Neutrophil (primary cell): Measurements from ENCODE around the gene HPS1.

Source experiments
- H3K27ac ChIP-seq: fragments of 200-600 bp; sonication (generic); 2 replicates; pipeline ENCODE4 v1.5.1; 2016; ENCODE audit warnings: mild to moderate bottlenecking, moderate library complexity
- H3K27me3 ChIP-seq: fragments of 200-600 bp; sonication (generic); 2 replicates; pipeline ENCODE4 v1.6.0; 2016; ENCODE audit warnings: mild to moderate bottlenecking
- H3K36me3 ChIP-seq: fragments of 200-600 bp; sonication (generic); 2 replicates; pipeline ENCODE4 v1.5.1; 2017
- H3K4me1 ChIP-seq, 2 experiments: fragments of 200-600 bp in 1 of 2; sonication (generic) in 1 of 2; 1 replicate in 1 of 2; 2 replicates in 1 of 2; pipeline versions ENCODE4 v1.5.1 to v1.6.1; 2013 to 2016; ENCODE audit warnings: low read depth in 1 of 2, low read length in 1 of 2, mild to moderate bottlenecking in 1 of 2, moderate library complexity in 1 of 2; ENCODE audit not compliant: control insufficient read depth in 1 of 2, insufficient read depth in 1 of 2
- H3K4me3 ChIP-seq, 2 experiments: fragments of 200-600 bp in 1 of 2; sonication (generic) in 1 of 2; 1 replicate in 1 of 2; 2 replicates in 1 of 2; pipeline ENCODE4 v1.5.1; 2013 to 2016; ENCODE audit warnings: low read depth in 1 of 2, low read length in 1 of 2, mild to moderate bottlenecking in 1 of 2, moderate library complexity in 1 of 2
- H3K9me3 ChIP-seq: fragments of 200-600 bp; sonication (generic); 2 replicates; pipeline ENCODE4 v1.5.1; 2016
- TF ChIP-seq, protein P1 (sequence below): fragments of 200-600 bp; sonication (generic); IDR thresholded peaks from 2 replicates; pipeline ENCODE4 v1.5.1; 2016; ENCODE audit warnings: antibody characterized with exemption

The HPS1 gene

DNA sequence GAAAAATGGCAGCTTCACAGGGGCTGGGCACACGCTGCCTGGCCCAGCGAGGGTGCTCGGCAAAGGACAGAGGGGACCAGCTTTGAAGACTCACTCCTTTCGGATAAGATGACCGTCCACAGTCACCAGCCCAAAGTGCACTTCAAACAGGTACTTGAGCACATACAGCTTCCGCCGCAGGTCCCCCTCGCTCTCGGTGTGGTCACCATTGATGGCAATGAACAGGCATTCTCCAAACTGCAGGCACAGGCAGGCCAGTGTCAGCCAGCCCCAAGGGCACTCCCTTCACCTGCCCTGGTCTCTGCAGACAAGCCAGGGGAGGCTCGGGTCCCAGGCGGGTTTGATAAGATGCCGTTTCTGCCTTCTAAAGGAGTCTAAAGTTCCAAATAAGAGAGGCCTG lies 11.6 kb downstream of the HPS1 start:
- H3K36me3 ChIP-seq: peaks cover 84% of the 10 kb centered on the region
- no peak overlapping the region for H3K4me3 ChIP-seq
- no peaks in the 10 kb centered on the region for H3K27me3 ChIP-seq

DNA sequence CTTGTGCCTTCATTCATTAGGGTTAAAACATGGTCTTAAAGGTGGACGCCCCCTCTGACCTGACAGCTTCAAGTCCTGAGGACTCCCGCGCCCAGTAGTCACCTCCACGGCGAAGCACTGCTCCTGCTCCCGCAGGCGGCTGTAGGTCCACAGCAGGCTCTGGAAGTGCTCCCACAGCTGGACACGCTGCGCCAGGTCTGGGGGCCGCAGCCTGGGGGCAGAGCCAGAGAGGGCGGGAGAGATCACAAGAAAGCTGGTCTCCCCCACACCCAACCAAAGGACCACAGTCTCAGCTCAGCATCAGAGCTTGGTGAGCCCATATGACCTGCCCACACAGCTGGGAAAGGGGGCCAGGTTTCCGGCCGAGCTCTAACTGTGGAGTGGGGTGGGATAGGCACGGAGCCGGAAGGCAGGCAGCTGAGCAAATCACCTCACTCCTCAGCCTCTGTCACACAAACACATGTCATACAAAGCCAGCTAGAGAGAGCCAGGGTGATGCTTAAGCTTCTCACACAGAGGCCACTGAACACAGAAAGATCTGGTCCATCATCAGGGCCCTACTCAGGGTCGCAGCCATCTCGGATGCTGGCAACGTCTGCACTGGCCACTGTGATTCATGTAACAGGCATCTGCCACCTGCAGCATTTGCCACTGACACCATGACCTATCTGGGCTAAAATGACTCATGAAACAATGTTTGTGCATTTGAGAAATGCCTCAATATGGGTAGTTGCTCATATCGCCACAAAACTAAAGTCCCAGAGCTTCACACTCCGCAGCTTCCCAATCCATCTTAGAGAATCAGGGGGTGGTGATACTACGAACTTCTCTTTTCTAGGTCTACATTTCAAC lies 12.6 kb downstream of the HPS1 start:
- Histone ChIP-seq H3K4me1 (no peaks in the 10 kb centered on the region), H3K4me3 (no peak overlapping the region), H3K36me3 (peaks cover 85% of the 10 kb centered on the region), H3K27me3 (no peaks in the 10 kb centered on the region), H3K27ac (no peak overlapping the region), H3K9me3 (no peaks in the 10 kb centered on the region)
- TF ChIP-seq, protein P1, sequence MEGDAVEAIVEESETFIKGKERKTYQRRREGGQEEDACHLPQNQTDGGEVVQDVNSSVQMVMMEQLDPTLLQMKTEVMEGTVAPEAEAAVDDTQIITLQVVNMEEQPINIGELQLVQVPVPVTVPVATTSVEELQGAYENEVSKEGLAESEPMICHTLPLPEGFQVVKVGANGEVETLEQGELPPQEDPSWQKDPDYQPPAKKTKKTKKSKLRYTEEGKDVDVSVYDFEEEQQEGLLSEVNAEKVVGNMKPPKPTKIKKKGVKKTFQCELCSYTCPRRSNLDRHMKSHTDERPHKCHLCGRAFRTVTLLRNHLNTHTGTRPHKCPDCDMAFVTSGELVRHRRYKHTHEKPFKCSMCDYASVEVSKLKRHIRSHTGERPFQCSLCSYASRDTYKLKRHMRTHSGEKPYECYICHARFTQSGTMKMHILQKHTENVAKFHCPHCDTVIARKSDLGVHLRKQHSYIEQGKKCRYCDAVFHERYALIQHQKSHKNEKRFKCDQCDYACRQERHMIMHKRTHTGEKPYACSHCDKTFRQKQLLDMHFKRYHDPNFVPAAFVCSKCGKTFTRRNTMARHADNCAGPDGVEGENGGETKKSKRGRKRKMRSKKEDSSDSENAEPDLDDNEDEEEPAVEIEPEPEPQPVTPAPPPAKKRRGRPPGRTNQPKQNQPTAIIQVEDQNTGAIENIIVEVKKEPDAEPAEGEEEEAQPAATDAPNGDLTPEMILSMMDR: no peak

More for the DNA sequence above, 11.6 kb downstream of the HPS1 start:
- no peaks in the 10 kb centered on the region for H3K4me1 ChIP-seq
- TF ChIP-seq, protein P1: no peak
- no peaks in the 10 kb centered on the region for H3K9me3 ChIP-seq
- no peak overlapping the region for H3K27ac ChIP-seq

DNA sequence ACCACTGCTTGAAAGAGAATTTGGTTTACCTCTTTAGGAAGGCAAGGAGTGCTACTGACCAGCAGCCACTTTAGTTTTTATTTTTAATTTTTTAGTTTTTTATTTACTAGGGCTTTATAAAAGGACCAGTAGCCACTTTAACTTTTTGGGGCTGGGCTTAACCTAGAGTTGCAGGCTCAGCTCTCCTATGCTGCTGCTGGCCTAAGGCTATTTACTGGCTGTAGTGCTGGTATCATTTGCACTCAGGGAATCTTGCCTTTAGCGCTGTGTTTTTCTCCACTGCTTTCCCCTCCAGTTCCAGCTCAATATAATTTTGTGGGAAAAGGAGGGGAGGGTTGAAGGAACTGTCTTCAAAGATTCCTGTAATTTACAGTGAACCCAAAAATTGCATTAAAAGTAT lies 13.4 kb downstream of the HPS1 start:
- TF ChIP-seq, protein P1: no peak
- H3K9me3 ChIP-seq: no peaks in the 10 kb centered on the region

GRCh38 chr10:98432330-98432729 lies 14.4 kb downstream of the HPS1 start:
- H3K4me1 ChIP-seq: no peaks in the 10 kb centered on the region
- TF ChIP-seq, protein P1: no peak
- H3K27me3 ChIP-seq: no peaks in the 10 kb centered on the region
- no peak overlapping the region for H3K27ac ChIP-seq
- H3K4me3 ChIP-seq: no peak overlapping the region
- H3K9me3 ChIP-seq: no peaks in the 10 kb centered on the region
- H3K36me3 ChIP-seq: peaks cover 90% of the 10 kb centered on the region

More for the DNA sequence above, 13.4 kb downstream of the HPS1 start:
- no peak overlapping the region for H3K4me3 ChIP-seq
- H3K27me3 ChIP-seq: no peaks in the 10 kb centered on the region
- no peaks in the 10 kb centered on the region for H3K4me1 ChIP-seq
- no peak overlapping the region for H3K27ac ChIP-seq
- peaks cover 86% of the 10 kb centered on the region for H3K36me3 ChIP-seq

DNA sequence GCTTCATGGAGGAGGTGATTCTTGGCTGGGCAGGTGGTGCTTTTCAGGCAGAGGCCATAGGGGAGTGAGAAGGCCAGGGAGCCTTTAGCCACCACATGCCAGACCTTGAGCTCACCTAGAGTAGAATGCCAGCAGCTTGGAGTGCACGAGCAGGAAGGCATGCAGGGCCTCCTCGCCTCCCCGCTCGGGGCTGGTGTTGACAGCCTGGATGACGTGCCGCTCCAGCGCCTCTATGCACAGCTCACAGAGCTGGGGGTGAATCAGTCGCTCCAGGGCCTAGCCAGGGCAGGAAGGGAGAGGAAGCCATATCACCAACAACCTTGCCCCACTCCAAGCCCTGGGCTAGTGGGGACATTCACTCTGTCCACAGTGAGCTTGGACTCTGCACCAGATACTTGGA lies 15.7 kb downstream of the HPS1 start:
- Histone ChIP-seq H3K27me3 (no peaks in the 10 kb centered on the region), H3K9me3 (no peaks in the 10 kb centered on the region), H3K27ac (no peak overlapping the region), H3K4me1 (no peaks in the 10 kb centered on the region), H3K36me3 (peaks cover 94% of the 10 kb centered on the region), H3K4me3 (no peak overlapping the region)
- TF ChIP-seq, protein P1: no peak
